NCI-H2081 treated with DMSO at 0.1 percent for 48 hours (cell line): ENCODE data around the gene DIPK2B.

Source experiments
- DNase-seq: peaks from one replicate; lab custom pipeline; 2025; lab: John Stamatoyannopoulos, UW

DIPK2B gene

GRCh38 chrX:45200741-45201234, at the start of gene DIPK2B:
Gene DIPK2B (minus strand): TSS chrX:45200876. CDS start chrX:45200826, 50 bp downstream.
- no peak for DNase-seq

- DNase-seq: no peak
Measured at GRCh38 chrX:45240301-45240700, 39.6 kb upstream of the DIPK2B start.

GRCh38 chrX:45238489-45238888, 37.8 kb upstream of the DIPK2B start:
- DNase-seq: no peak

- DNase-seq: no peak
Measured at GRCh38 chrX:45233531-45233930, 32.9 kb upstream of the DIPK2B start.

GRCh38 chrX:45232139-45232538, 31.5 kb upstream of the DIPK2B start:
- no peak for DNase-seq

GRCh38 chrX:45230410-45230809, 29.7 kb upstream of the DIPK2B start:
- no peak for DNase-seq

- DNase-seq: no peak
Measured at GRCh38 chrX:45229348-45229747, 28.7 kb upstream of the DIPK2B start.

- no peak for DNase-seq
Measured at GRCh38 chrX:45228126-45228525, 27.4 kb upstream of the DIPK2B start.

GRCh38 chrX:45208121-45208856, 7.6 kb upstream of the DIPK2B start:
- DNase-seq: no peak

GRCh38 chrX:45202171-45202570, 1.5 kb upstream of the DIPK2B start:
- no peak for DNase-seq

- DNase-seq: no peak
Measured at GRCh38 chrX:45198706-45199105, 2.0 kb downstream of the DIPK2B start.

- DNase-seq: no peak
Measured at GRCh38 chrX:45198301-45198700, 2.4 kb downstream of the DIPK2B start.

- DNase-seq: no peak
Measured at GRCh38 chrX:45196701-45197100, 4.0 kb downstream of the DIPK2B start.

- no peak for DNase-seq
Measured at GRCh38 chrX:45191820-45192409, 8.8 kb downstream of the DIPK2B start.

GRCh38 chrX:45191383-45191782, 9.3 kb downstream of the DIPK2B start:
- no peak for DNase-seq

- DNase-seq: no peak
Measured at GRCh38 chrX:45187731-45188130, 12.9 kb downstream of the DIPK2B start.

GRCh38 chrX:45186643-45187026, 14.0 kb downstream of the DIPK2B start:
- DNase-seq: no peak

GRCh38 chrX:45184211-45184610, 16.5 kb downstream of the DIPK2B start:
- no peak for DNase-seq

- DNase-seq: no peak
Measured at GRCh38 chrX:45172890-45173289, 27.8 kb downstream of the DIPK2B start.

GRCh38 chrX:45166781-45167180, 33.9 kb downstream of the DIPK2B start:
- no peak for DNase-seq

GRCh38 chrX:45165726-45166125, 35.0 kb downstream of the DIPK2B start:
- no peak for DNase-seq

GRCh38 chrX:45164995-45165394, 35.7 kb downstream of the DIPK2B start:
- no peak for DNase-seq

- no peak for DNase-seq
Measured at GRCh38 chrX:45164021-45164621, 36.6 kb downstream of the DIPK2B start.
